T-helper 9 cell (primary cell): Measurements from ENCODE around the gene EEF1A2.
"Not testable (repeated sequence)": the region's sequence is repeated elsewhere in the genome, so short reads cannot be mapped to it uniquely, and the experiment has no call there.

Experiments used
- DNase-seq: peaks from one replicate; pipeline ENCODE4 v3.0.0-alpha.2; 2020

The EEF1A2 gene

GRCh38 chr20:63484236-63484635 is 14.6 kb downstream of the EEF1A2 start:
- DNase-seq, result no peak

GRCh38 chr20:63483834-63484233 is 15.0 kb downstream of the EEF1A2 start:
- DNase-seq, result no peak

- DNase-seq, result no peak
These were observed 16.8 kb downstream of the EEF1A2 start for GRCh38 chr20:63482021-63482587.

GRCh38 chr20:63481503-63481902 is 17.4 kb downstream of the EEF1A2 start:
- DNase-seq, result no peak

- not testable (repeated sequence) for DNase-seq
These were observed 19.0 kb downstream of the EEF1A2 start for GRCh38 chr20:63479695-63480419.

GRCh38 chr20:63478346-63479302 is 20.3 kb downstream of the EEF1A2 start:
- no peak for DNase-seq

- DNase-seq, result no peak
These were observed 20.9 kb downstream of the EEF1A2 start for GRCh38 chr20:63477944-63478343.

GRCh38 chr20:63477061-63477616 is 21.7 kb downstream of the EEF1A2 start:
- no peak for DNase-seq

- DNase-seq, result no peak
These were observed 23.7 kb downstream of the EEF1A2 start for GRCh38 chr20:63475209-63475608.

- no peak for DNase-seq
These were observed 25.1 kb downstream of the EEF1A2 start for GRCh38 chr20:63473555-63474449.

- DNase-seq, result no peak
These were observed 26.0 kb downstream of the EEF1A2 start for GRCh38 chr20:63472862-63473390.

- DNase-seq, result no peak
These were observed 26.7 kb downstream of the EEF1A2 start, which contains the start of gene KCNQ2 for GRCh38 chr20:63471981-63472831. Gene KCNQ2, minus strand, starts transcription at chr20:63472655. Its CDS starts 192 bp downstream, at chr20:63472463.

GRCh38 chr20:63471717-63471980 is 27.2 kb downstream of the EEF1A2 start:
- no peak for DNase-seq

GRCh38 chr20:63471002-63471716 is 27.7 kb downstream of the EEF1A2 start:
- DNase-seq, result no peak

GRCh38 chr20:63470410-63470809 is 28.5 kb downstream of the EEF1A2 start:
- no peak for DNase-seq

GRCh38 chr20:63469713-63470101 is 29.2 kb downstream of the EEF1A2 start:
- DNase-seq, result no peak

GRCh38 chr20:63469019-63469712 is 29.7 kb downstream of the EEF1A2 start:
- DNase-seq, result no peak

- no peak for DNase-seq
These were observed 30.5 kb downstream of the EEF1A2 start for GRCh38 chr20:63468421-63468820.

GRCh38 chr20:63467294-63468083 is 31.4 kb downstream of the EEF1A2 start:
- DNase-seq, result no peak
